ENCODE measurements around the gene OR3A3. TPM values are rescaled to one million over a fixed set of nuclear protein-coding genes. Genes with fewer than 3 reads are reported as not detected.
"Not testable (repeated sequence)": the region's sequence is repeated elsewhere in the genome, so short reads cannot be mapped to it uniquely, and the experiment has no call there.

The OR3A3 gene
- total and polyA plus RNA-seq, 3 donors from 2014 or later, result not detected

DNA sequence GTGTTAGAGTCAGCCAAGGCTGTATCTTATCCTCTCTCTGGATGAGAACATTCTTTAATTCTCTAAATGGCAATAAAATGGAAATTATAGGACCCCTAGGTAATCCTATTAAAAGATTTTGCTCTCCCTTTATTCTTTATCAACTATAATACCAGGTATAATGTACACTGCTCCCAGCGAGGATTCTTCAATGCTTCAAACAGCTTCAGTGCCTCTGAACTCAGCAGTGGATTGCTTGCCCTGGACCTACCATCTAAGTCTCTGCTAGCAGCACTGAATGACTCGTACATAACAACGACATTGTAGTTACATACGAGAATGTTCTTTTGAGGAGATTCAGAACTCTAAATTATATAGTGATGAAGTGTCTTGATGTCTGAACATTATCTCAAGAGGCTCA is 21.4 kb upstream of the OR3A3 start:
- 64 to 65% methylated on average over 4 of the region's 4 CpGs for WGBS, 2 donors
- Histone ChIP-seq H3K9me3 (no peaks in the 10 kb centered on the region), H3K4me3 (no peak overlapping the region), H3K27me3 (no peaks in the 10 kb centered on the region), H3K4me1 (no peaks in the 10 kb centered on the region), H3K36me3 (ENCODE audit: low read depth, missing control alignments) (no peaks in the 10 kb centered on the region), H3K27ac (no peak overlapping the region)
- no peak for TF ChIP-seq POLR2A (IDR thresholded peaks at IDR 0.05)
- TF ChIP-seq, protein P1, sequence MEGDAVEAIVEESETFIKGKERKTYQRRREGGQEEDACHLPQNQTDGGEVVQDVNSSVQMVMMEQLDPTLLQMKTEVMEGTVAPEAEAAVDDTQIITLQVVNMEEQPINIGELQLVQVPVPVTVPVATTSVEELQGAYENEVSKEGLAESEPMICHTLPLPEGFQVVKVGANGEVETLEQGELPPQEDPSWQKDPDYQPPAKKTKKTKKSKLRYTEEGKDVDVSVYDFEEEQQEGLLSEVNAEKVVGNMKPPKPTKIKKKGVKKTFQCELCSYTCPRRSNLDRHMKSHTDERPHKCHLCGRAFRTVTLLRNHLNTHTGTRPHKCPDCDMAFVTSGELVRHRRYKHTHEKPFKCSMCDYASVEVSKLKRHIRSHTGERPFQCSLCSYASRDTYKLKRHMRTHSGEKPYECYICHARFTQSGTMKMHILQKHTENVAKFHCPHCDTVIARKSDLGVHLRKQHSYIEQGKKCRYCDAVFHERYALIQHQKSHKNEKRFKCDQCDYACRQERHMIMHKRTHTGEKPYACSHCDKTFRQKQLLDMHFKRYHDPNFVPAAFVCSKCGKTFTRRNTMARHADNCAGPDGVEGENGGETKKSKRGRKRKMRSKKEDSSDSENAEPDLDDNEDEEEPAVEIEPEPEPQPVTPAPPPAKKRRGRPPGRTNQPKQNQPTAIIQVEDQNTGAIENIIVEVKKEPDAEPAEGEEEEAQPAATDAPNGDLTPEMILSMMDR (IDR thresholded peaks at IDR 0.05), result no peak
- intact Hi-C loops (cut with DNase I; ENCODE audit: low total_unique reads), result no loop called here
- no peak for DNase-seq

DNA sequence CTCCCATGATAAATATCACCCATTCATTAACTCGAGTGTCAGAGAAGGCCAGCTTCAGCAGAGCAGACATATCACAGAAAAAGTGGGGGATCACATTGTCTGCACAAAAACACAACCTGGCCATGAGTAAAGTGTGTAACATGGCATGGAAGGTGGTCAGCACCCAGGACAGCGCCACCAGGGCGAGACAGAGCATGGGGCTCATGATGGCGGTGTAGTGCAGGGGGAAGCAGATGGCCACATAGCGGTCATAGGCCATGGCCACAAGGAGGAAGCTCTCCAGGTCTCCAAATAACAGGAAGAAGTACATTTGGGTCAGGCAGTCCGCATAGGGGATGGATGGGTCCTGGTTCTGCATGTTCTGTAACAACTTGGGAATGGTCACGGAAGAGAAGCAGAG is 13.4 kb upstream of the OR3A3 start:
- H3K4me1 ChIP-seq; H3K36me3 ChIP-seq (ENCODE audit: low read depth, missing control alignments); H3K27me3 ChIP-seq; intact Hi-C loops (cut with DNase I; ENCODE audit: low total_unique reads); H3K4me3 ChIP-seq; H3K9me3 ChIP-seq; DNase-seq; H3K27ac ChIP-seq: not testable (repeated sequence)
- 46 to 57% methylated on average over 7 of the region's 7 CpGs for WGBS, 2 donors

DNA sequence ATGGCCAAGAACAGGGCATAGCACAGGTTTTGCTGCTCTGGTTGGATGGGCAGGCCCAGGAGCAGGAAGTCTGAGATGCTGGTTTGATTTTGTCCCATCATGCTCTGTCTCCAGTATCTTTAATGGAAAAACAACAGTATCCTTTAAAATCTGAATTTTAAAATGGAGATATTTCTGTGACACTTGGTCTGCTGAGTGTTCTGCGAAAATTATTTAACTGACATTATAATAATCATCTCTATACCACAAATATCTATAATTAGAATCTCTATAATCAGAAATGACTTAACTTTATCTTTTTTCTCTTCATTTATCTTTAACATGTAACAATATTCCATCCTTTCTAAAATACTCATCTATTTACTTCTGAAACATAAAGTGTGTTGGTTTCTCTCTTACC is 12.9 kb upstream of the OR3A3 start, which contains the start of gene OR1E1:
Gene OR1E1 (minus strand): TSS at position 101 of the 400 bp plus-strand sequence. CDS start 0 bp downstream, at position 101.
- H3K4me1 ChIP-seq, result no peaks in the 10 kb centered on the region
- WGBS, 2 donors, result 77 to 84% methylated on average over 1 of the region's 1 CpG
- TF ChIP-seq, protein P1 (IDR thresholded peaks at IDR 0.05), result no peak
- no peak for TF ChIP-seq POLR2A (IDR thresholded peaks at IDR 0.05)
- no peak within 1 kb of the TSS for H3K4me3 ChIP-seq
- no peaks in the 10 kb centered on the region for H3K36me3 ChIP-seq (ENCODE audit: low read depth, missing control alignments)
- DNase-seq, result no peak
- no peak within 1 kb of the TSS for H3K27ac ChIP-seq
- intact Hi-C loops (cut with DNase I; ENCODE audit: low total_unique reads), result no loop called here
- no peaks in the 10 kb centered on the region for H3K27me3 ChIP-seq
- no peaks in the 10 kb centered on the region for H3K9me3 ChIP-seq

DNA sequence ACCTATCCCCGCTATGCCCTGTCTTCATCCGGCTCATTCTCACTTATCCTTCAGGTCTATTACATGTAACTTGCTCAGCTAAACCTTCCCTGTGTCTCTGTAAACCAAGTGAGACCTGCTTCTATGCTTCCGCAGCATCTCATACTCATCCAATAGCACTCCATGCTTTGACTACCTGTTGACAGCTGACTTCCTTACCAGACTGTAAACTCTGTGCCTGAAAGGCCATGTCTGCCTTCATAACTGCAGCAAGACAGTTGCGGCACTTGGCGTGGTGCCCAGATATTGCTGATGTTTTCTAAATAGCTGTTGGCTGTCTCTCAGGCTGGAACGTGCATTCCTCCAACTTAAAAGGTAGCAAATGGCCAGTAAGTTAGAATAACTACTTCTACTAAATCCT is 11.1 kb upstream of the OR3A3 start:
- intact Hi-C loops (cut with DNase I; ENCODE audit: low total_unique reads), result no loop called here
- no peaks in the 10 kb centered on the region for H3K4me1 ChIP-seq
- TF ChIP-seq POLR2A (IDR thresholded peaks at IDR 0.05), result no peak
- TF ChIP-seq, protein P1 (IDR thresholded peaks at IDR 0.05), result no peak
- H3K9me3 ChIP-seq, result no peaks in the 10 kb centered on the region
- H3K27ac ChIP-seq, result no peak overlapping the region
- 65 to 66% methylated on average over 6 of the region's 6 CpGs for WGBS, 2 donors
- no peak overlapping the region for H3K4me3 ChIP-seq
- no peaks in the 10 kb centered on the region for H3K36me3 ChIP-seq (ENCODE audit: low read depth, missing control alignments)
- no peak for DNase-seq
- no peaks in the 10 kb centered on the region for H3K27me3 ChIP-seq

DNA sequence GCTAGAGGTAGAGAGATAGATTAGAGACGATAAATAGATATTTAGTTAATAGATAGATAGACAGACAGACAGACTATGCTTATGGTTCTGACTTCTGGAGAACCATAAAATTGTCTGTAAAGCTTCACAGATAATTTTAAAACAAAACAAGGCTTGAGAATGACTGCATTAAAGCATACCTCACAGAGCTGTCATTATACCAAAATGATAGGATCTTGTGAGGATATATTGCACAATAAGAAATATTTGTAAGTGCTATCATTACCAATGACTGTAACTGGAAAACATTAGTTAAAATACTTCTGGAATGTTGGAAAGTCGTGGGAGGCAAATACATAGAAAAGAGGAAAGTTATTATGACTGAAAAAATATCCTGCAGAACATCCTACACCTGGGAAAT is 9.4 kb upstream of the OR3A3 start:
- no peaks in the 10 kb centered on the region for H3K4me1 ChIP-seq
- no peaks in the 10 kb centered on the region for H3K9me3 ChIP-seq
- 67 to 77% methylated on average over 2 of the region's 2 CpGs for WGBS, 2 donors
- H3K27ac ChIP-seq, result no peak overlapping the region
- no peaks in the 10 kb centered on the region for H3K36me3 ChIP-seq (ENCODE audit: low read depth, missing control alignments)
- H3K4me3 ChIP-seq, result no peak overlapping the region
- intact Hi-C loops (cut with DNase I; ENCODE audit: low total_unique reads), result no loop called here
- no peak for DNase-seq
- TF ChIP-seq POLR2A (IDR thresholded peaks at IDR 0.05), result no peak
- TF ChIP-seq, protein P1 (IDR thresholded peaks at IDR 0.05), result no peak
- no peaks in the 10 kb centered on the region for H3K27me3 ChIP-seq

DNA sequence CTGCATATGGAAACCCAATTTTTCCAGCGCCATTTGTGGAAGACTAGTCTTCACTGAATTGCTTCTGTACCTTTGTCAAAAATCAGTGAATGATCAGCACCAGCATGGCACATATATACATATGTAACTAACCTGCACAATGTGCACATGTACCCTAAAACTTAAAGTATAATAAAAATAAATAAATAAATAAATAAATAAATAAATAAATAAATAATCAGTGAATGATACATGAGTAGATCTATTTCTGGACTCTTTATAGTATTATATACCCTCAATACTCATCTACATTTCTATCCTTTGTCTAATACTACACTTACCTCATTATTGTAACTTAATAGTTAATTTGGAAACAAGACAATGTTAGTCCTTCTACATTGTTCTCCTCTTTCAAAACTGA is 7.3 kb upstream of the OR3A3 start:
- 70 to 81% methylated on average over 1 of the region's 1 CpG for WGBS, 2 donors
- DNase-seq; intact Hi-C loops (cut with DNase I; ENCODE audit: low total_unique reads); H3K4me1 ChIP-seq; H3K27me3 ChIP-seq; H3K9me3 ChIP-seq; H3K27ac ChIP-seq; H3K4me3 ChIP-seq; H3K36me3 ChIP-seq (ENCODE audit: low read depth, missing control alignments): not testable (repeated sequence)

DNA sequence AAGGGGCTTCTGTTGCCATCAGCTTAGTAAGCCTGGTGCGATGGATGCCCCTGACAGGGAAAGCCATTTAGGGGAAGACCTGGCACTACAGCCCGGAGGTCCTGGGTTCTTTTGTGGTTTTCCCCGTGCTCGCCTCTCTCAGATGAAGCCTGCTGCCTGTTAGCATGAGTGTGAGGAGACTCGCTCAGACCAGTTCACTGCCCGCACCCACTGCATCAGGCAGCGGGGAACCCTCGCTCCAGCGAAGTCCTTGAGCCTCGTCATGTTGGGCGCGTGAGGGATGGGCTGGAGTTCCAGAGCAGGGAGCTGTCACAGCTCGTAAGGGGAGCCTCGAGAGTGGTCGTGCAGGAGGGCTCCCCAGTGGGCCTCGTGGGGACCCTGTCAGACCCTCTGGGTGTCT is 1.0 kb downstream of the OR3A3 start:
- H3K9me3 ChIP-seq; intact Hi-C loops (cut with DNase I; ENCODE audit: low total_unique reads); DNase-seq; H3K4me1 ChIP-seq; H3K36me3 ChIP-seq (ENCODE audit: low read depth, missing control alignments); H3K27me3 ChIP-seq; H3K4me3 ChIP-seq; H3K27ac ChIP-seq: not testable (repeated sequence)
- WGBS, 2 donors, result no CpG with 5 or more reads among the region's 16 CpGs

Data from testis (tissue), 3 donors.